HepG2 (cell line): ENCODE measurements around the gene AK8. TPM values are rescaled to one million over a fixed set of nuclear protein-coding genes. Genes with fewer than 3 reads are reported as not detected.

Experiments used
- DMAP1 ChIP-seq: IDR thresholded peaks from 2 replicates; pipeline ENCODE4 v1.6.1; 2016
- FOXJ3 ChIP-seq: sonication (generic); formaldehyde crosslinking; IDR thresholded peaks from 2 replicates; pipeline ENCODE4 v1.4.0; 2020; ENCODE audit warnings: missing genetic modification reagents, mild to moderate bottlenecking, borderline replicate concordance
- GABPB1 ChIP-seq: IDR thresholded peaks from 2 replicates; pipeline ENCODE4 v1.6.1; 2016; ENCODE audit warnings: mild to moderate bottlenecking, missing genetic modification reagents, moderate library complexity, missing compliant biosample characterization
- HNRNPK ChIP-seq: fragments of 200-400 bp; formaldehyde crosslinking; IDR thresholded peaks from 2 replicates; pipeline ENCODE4 v1.6.1; 2018; ENCODE audit warnings: low read length, low read depth, moderate library complexity, mild to moderate bottlenecking; ENCODE audit not compliant: poor library complexity, severe bottlenecking
- KDM6A ChIP-seq: IDR thresholded peaks from 2 replicates; pipeline ENCODE4 v1.6.1; 2016; ENCODE audit warnings: low read depth
- NKX3-1 ChIP-seq: sonication (generic); formaldehyde crosslinking; IDR thresholded peaks from 2 replicates; pipeline ENCODE4 v1.5.0; 2020; ENCODE audit warnings: missing genetic modification reagents
- POLR2G ChIP-seq: fragments of 200-400 bp; formaldehyde crosslinking; IDR thresholded peaks from 2 replicates; pipeline ENCODE4 v1.6.1; 2018; ENCODE audit warnings: mild to moderate bottlenecking, low read depth, low read length, moderate library complexity
- THAP11 ChIP-seq: IDR thresholded peaks from 2 replicates; pipeline ENCODE4 v1.6.1; 2016; ENCODE audit warnings: missing biosample characterization, missing genetic modification reagents
- TRIM24 ChIP-seq: sonication (generic); formaldehyde crosslinking; IDR thresholded peaks from 2 replicates; pipeline ENCODE4 v1.8.0; 2022; ENCODE audit warnings: mild to moderate bottlenecking, missing genetic modification reagents
- ZNF430 ChIP-seq: sonication (generic); formaldehyde crosslinking; IDR thresholded peaks from 2 replicates; pipeline ENCODE4 v1.9.0; 2021; ENCODE audit warnings: mild to moderate bottlenecking, missing genetic modification reagents
- ZNF558 ChIP-seq: sonication (generic); formaldehyde crosslinking; IDR thresholded peaks from 2 replicates; pipeline ENCODE4 v1.9.0; 2022; ENCODE audit warnings: mild to moderate bottlenecking, missing genetic modification reagents, borderline replicate concordance
- ZNF768 ChIP-seq: sonication (generic); formaldehyde crosslinking; IDR thresholded peaks from 2 replicates; pipeline ENCODE4 v1.4.0; 2020; ENCODE audit warnings: missing genetic modification reagents
- ZNF782 ChIP-seq: sonication (generic); formaldehyde crosslinking; IDR thresholded peaks from 2 replicates; pipeline ENCODE4 v1.4.0; 2020; ENCODE audit warnings: missing genetic modification reagents, mild to moderate bottlenecking, borderline replicate concordance
- polyA plus RNA-seq, 8 experiments: library from polyadenylated mRNA; depleted of rRNA in 3 of 8; stranded (reverse) in 7 of 8; unstranded in 1 of 8; fragments of >200 nt; fragmentation: Illumina TruSeq in 4 of 8; extraction: Trizol in 4 of 8; gene quantifications; 2 replicates each; pipeline versions ENCODE4 v1.2.1 to v1.2.3, GENCODE V29; 2011 to 2016; ENCODE audit warnings: low read depth in 4 of 8, missing spikeins in 1 of 8, mixed read lengths in 1 of 8; ENCODE audit not compliant: insufficient read depth in 1 of 8
- total RNA-seq, 5 experiments: library from RNA; depleted of rRNA; stranded (reverse); fragments of >200 nt; fragmentation: Illumina TruSeq; extraction: Trizol; gene quantifications; 2 replicates each; pipeline ENCODE4 v1.2.3, GENCODE V29; 2016; ENCODE audit warnings: low read depth in 1 of 5
- TF ChIP-seq, protein P1 (sequence below): sonication (generic); formaldehyde crosslinking; IDR thresholded peaks from 2 replicates; pipeline ENCODE4 v1.5.0; 2020; ENCODE audit warnings: mild to moderate bottlenecking, missing genetic modification reagents, borderline replicate concordance
- TF ChIP-seq, protein P2 (sequence below): IDR thresholded peaks from 2 replicates; pipeline ENCODE4 v1.6.1; 2016; ENCODE audit warnings: mild to moderate bottlenecking
- TF ChIP-seq, protein P3 (sequence below): sonication (generic); formaldehyde crosslinking; IDR thresholded peaks from 2 replicates; pipeline ENCODE4 v1.8.1; 2022; ENCODE audit warnings: mild to moderate bottlenecking, missing genetic modification reagents
- TF ChIP-seq, protein P4 (sequence below): sonication (generic); formaldehyde crosslinking; IDR thresholded peaks from 2 replicates; pipeline ENCODE4 v1.4.0; 2020; ENCODE audit warnings: missing genetic modification reagents
- TF ChIP-seq, protein P5 (sequence below): IDR thresholded peaks from 2 replicates; pipeline ENCODE4 v1.6.1; 2016; ENCODE audit warnings: low read depth, borderline replicate concordance
- TF ChIP-seq, protein P6 (sequence below): sonication (generic); formaldehyde crosslinking; IDR thresholded peaks from 2 replicates; pipeline ENCODE4 v1.8.0; 2023; ENCODE audit warnings: mild to moderate bottlenecking, missing genetic modification reagents

Gene AK8
- total and polyA plus RNA-seq, 2 of the 13 experiments (the other 11 are each of a cell fraction or from before 2014, with no cell fraction given) = 0.11 TPM; not detected in 1

DNA sequence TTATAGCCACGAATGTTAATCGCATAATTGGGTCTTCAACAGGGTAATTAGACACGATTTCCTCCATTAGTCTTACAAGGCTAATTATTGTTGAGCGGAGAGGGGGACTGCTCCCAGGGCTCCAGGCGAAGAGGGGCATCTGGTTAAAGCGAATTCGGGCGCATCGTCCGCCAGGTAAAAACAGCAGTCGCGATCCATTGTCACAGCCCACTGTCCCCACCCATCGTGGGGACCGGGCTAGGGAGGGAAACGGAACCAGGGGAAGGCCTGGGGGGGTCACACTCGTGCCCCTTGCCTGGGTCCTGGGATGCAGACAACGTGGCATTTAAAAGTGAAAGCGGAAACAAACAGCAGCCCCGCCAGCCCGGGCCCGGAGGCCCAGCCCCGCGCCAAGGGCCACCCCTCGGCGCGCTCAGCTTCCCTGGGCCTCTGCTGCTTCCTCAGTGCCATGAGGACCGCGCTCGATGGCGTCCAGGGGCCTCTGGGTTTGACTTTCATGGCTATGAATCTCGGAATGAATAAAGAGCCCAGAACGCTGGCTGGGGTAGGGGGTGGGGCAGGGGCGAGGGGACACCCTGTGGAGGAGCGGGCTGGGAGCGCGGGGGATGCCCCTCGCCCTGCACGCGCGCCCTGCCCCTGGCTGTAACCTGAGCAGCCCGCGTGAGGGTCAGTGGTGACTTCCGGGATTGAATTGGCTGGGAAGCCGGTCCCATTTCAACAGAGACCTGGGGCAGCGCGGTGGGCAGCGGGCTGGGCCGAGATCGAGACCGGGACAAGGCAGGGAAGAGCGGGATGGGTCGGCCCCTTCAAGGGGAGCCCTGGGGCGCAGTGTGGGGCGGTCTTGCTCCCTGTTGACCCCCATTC lies 107.9 kb downstream of the AK8 start (continued):
- TF ChIP-seq, protein P1, sequence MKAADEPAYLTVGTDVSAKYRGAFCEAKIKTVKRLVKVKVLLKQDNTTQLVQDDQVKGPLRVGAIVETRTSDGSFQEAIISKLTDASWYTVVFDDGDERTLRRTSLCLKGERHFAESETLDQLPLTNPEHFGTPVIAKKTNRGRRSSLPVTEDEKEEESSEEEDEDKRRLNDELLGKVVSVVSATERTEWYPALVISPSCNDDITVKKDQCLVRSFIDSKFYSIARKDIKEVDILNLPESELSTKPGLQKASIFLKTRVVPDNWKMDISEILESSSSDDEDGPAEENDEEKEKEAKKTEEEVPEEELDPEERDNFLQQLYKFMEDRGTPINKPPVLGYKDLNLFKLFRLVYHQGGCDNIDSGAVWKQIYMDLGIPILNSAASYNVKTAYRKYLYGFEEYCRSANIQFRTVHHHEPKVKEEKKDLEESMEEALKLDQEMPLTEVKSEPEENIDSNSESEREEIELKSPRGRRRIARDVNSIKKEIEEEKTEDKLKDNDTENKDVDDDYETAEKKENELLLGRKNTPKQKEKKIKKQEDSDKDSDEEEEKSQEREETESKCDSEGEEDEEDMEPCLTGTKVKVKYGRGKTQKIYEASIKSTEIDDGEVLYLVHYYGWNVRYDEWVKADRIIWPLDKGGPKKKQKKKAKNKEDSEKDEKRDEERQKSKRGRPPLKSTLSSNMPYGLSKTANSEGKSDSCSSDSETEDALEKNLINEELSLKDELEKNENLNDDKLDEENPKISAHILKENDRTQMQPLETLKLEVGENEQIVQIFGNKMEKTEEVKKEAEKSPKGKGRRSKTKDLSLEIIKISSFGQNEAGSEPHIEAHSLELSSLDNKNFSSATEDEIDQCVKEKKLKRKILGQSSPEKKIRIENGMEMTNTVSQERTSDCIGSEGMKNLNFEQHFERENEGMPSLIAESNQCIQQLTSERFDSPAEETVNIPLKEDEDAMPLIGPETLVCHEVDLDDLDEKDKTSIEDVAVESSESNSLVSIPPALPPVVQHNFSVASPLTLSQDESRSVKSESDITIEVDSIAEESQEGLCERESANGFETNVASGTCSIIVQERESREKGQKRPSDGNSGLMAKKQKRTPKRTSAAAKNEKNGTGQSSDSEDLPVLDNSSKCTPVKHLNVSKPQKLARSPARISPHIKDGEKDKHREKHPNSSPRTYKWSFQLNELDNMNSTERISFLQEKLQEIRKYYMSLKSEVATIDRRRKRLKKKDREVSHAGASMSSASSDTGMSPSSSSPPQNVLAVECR (CRISPR knock-in tag) = peak; percentile 55; the same call in 1 of the 2 replicates
- TF ChIP-seq, protein P2, sequence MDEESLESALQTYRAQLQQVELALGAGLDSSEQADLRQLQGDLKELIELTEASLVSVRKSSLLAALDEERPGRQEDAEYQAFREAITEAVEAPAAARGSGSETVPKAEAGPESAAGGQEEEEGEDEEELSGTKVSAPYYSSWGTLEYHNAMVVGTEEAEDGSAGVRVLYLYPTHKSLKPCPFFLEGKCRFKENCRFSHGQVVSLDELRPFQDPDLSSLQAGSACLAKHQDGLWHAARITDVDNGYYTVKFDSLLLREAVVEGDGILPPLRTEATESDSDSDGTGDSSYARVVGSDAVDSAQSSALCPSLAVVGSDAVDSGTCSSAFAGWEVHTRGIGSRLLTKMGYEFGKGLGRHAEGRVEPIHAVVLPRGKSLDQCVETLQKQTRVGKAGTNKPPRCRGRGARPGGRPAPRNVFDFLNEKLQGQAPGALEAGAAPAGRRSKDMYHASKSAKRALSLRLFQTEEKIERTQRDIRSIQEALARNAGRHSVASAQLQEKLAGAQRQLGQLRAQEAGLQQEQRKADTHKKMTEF (CRISPR knock-in tag) = peak; percentile 19; the same call in 1 of the 2 replicates
- TF ChIP-seq, protein P3, sequence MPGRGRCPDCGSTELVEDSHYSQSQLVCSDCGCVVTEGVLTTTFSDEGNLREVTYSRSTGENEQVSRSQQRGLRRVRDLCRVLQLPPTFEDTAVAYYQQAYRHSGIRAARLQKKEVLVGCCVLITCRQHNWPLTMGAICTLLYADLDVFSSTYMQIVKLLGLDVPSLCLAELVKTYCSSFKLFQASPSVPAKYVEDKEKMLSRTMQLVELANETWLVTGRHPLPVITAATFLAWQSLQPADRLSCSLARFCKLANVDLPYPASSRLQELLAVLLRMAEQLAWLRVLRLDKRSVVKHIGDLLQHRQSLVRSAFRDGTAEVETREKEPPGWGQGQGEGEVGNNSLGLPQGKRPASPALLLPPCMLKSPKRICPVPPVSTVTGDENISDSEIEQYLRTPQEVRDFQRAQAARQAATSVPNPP (CRISPR knock-in tag) = no peak
- no peak for TF ChIP-seq NKX3-1 (CRISPR knock-in tag)
- peak; percentile 19 for TF ChIP-seq ZNF768
- peak; percentile 74; the same call in 1 of the 2 replicates for TF ChIP-seq DMAP1
- no peak for TF ChIP-seq TRIM24
- TF ChIP-seq, protein P4, sequence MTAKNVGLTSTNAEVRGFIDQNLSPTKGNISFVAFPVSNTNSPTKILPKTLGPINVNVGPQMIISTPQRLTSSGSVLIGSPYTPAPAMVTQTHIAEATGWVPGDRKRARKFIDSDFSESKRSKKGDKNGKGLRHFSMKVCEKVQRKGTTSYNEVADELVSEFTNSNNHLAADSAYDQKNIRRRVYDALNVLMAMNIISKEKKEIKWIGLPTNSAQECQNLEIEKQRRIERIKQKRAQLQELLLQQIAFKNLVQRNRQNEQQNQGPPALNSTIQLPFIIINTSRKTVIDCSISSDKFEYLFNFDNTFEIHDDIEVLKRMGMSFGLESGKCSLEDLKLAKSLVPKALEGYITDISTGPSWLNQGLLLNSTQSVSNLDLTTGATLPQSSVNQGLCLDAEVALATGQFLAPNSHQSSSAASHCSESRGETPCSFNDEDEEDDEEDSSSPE (CRISPR knock-in tag) = peak; percentile 53
- TF ChIP-seq HNRNPK = peak; percentile 71
- peak; percentile 48 for TF ChIP-seq POLR2G
- TF ChIP-seq ZNF782 (CRISPR knock-in tag) = no peak
- peak; percentile 43; the same call in 1 of the 2 replicates for TF ChIP-seq THAP11
- TF ChIP-seq, protein P5, sequence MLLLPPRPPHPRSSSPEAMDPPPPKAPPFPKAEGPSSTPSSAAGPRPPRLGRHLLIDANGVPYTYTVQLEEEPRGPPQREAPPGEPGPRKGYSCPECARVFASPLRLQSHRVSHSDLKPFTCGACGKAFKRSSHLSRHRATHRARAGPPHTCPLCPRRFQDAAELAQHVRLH (CRISPR knock-in tag) = peak; percentile 46; the same call in 1 of the 2 replicates
- no peak for TF ChIP-seq KDM6A (CRISPR knock-in tag)
- TF ChIP-seq GABPB1 = peak; percentile 79; the same call in 1 of the 2 replicates
- TF ChIP-seq, protein P6, sequence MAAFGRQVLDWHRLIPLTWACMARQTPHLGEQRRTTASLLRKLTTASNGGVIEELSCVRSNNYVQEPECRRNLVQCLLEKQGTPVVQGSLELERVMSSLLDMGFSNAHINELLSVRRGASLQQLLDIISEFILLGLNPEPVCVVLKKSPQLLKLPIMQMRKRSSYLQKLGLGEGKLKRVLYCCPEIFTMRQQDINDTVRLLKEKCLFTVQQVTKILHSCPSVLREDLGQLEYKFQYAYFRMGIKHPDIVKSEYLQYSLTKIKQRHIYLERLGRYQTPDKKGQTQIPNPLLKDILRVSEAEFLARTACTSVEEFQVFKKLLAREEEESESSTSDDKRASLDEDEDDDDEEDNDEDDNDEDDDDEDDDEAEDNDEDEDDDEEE (CRISPR knock-in tag) = 0 out of 2 replicates have a peak, but pooled peaks have one; percentile 64
- peak; percentile 67; the same call in 1 of the 2 replicates for TF ChIP-seq ZNF430
- peak; percentile 61; the same call in 1 of the 2 replicates for TF ChIP-seq ZNF558 (CRISPR knock-in tag)
- TF ChIP-seq FOXJ3 (CRISPR knock-in tag) = no peak
